Measurements from ENCODE around the gene EIF2B2. TPM values are rescaled to one million over a fixed set of nuclear protein-coding genes. Genes with fewer than 3 reads are reported as not detected.

The EIF2B2 gene
- total and polyA plus RNA-seq, 10 of the 15 experiments (the other 5 are each of a cell fraction or from before 2014, with no cell fraction given), result 17.4 to 168 (median 65.5) TPM

GRCh38 chr14:74980398-74980730 lies 22.4 kb upstream of the EIF2B2 start:
- H3K4me2 ChIP-seq (ENCODE audit: control insufficient read depth, insufficient read depth), result no peak overlapping the region
- intact Hi-C loops (cut with micrococcal nuclease; ENCODE audit: unreplicated experiment), result no loop called here
- no peak overlapping the region for H2AFZ ChIP-seq (ENCODE audit: control insufficient read depth, low read depth, low read length)
- H4K20me1 ChIP-seq (ENCODE audit: control insufficient read depth, insufficient read depth), result no peaks in the 10 kb centered on the region
- H3K4me1 ChIP-seq (ENCODE audit: control insufficient read depth, insufficient read depth, low read length), result peaks cover 5% of the 10 kb centered on the region; the same call in 1 of the 2 replicates
- ATAC-seq (no peak), DNase-seq (ENCODE audit: low read depth, low spot score) (no peak), FAIRE-seq (no peak)
- H3K9me3 ChIP-seq (replicated peaks; ENCODE audit: control insufficient read depth, insufficient read depth, low read length), result no peaks in the 10 kb centered on the region
- H3K27ac ChIP-seq (ENCODE audit: control insufficient read depth, insufficient read depth), result no peak overlapping the region
- H3K27me3 ChIP-seq (replicated peaks in 1 of 2; ENCODE audit: control insufficient read depth in 2 of 2, insufficient read depth in 2 of 2, low read length in 1 of 2), result no peaks in the 10 kb centered on the region; a peak in 1 of 4 replicates
- ChIA-PET RAD21 (ENCODE audit: unreplicated experiment) (no interaction called here), SMC1A (ENCODE audit: uncharacterized antibody, unreplicated experiment) (no interaction called here), CTCF (interaction anchor here (1.4 to 1.7 kb wide), 2 partner anchors 10 to 11 kb away, joined by 3 to 5 read pairs; no protein-coding TSS in a partner anchor), POLR2A (no interaction called here)
- H3K79me2 ChIP-seq (ENCODE audit: control insufficient read depth, insufficient read depth, low read length), result no peaks in the 10 kb centered on the region
- no peak overlapping the region for H3K4me3 ChIP-seq
- BruUV-seq (replicated peaks), result no TSS peak
- H3K9ac ChIP-seq (ENCODE audit: control insufficient read depth, insufficient read depth, low read length), result no peak overlapping the region
- WGBS (ENCODE audit: insufficient coverage, insufficient replicate concordance, low lambda C conversion rate, missing lambda C conversion rate), result 77% methylated on average over 4 of the region's 4 CpGs
- in situ Hi-C loops (cut with MboI), result no loop called here
- TF ChIP-seq POLR2AphosphoS5 (IDR thresholded peaks at IDR 0.05; ENCODE audit: low read length) (no peak), CREM (IDR thresholded peaks at IDR 0.05; ENCODE audit: low read depth) (no peak), NBN (IDR thresholded peaks at IDR 0.05) (no peak), SREBF1 (IDR thresholded peaks at IDR 0.05; ENCODE audit: low read length) (no peak), SMAD5 (IDR thresholded peaks at IDR 0.05; ENCODE audit: low read depth) (no peak), NR2C2 (IDR thresholded peaks at IDR 0.05; ENCODE audit: borderline replicate concordance, control insufficient read depth, insufficient read length, low read depth) (no peak), ATF2 (IDR thresholded peaks at IDR 0.05; ENCODE audit: low read length) (no peak)
- H3K36me3 ChIP-seq (ENCODE audit: control insufficient read depth in 2 of 2, insufficient read depth in 2 of 2, low read length in 1 of 2), result no peaks in the 10 kb centered on the region

Data from GM12878 (cell line).